Transverse colon (tissue), 4 donors: ENCODE results near the gene MAIP1.

ENCODE experiments used
- CTCF ChIP-seq, 5 experiments: fragments of 200-600 bp in 3 of 5; fragments of 450-650 bp in 2 of 5; sonication (generic) in 3 of 5; IDR thresholded peaks; 1 replicate in 2 of 5; 2 replicates in 3 of 5; pipeline ENCODE4 v1.5.1; 2016 to 2017; ENCODE audit warnings: antibody characterized with exemption in 5 of 5, inconsistent platforms in 3 of 5, mild to moderate bottlenecking in 2 of 5, moderate library complexity in 1 of 5
- EP300 ChIP-seq: sonication (generic); formaldehyde crosslinking; IDR thresholded peaks from one replicate; pipeline ENCODE4 v1.6.1; 2017; ENCODE audit warnings: antibody characterized with exemption, low read depth
- POLR2A ChIP-seq: fragments of 450-650 bp; IDR thresholded peaks from one replicate; pipeline ENCODE4 v1.6.1; 2016; ENCODE audit warnings: antibody characterized with exemption, mild to moderate bottlenecking, moderate library complexity
- POLR2AphosphoS5 ChIP-seq, 3 donors: sonication (generic); formaldehyde crosslinking; IDR thresholded peaks; one replicate each; pipeline ENCODE4 v1.6.1; 2016; ENCODE audit warnings: antibody characterized with exemption in 3 of 3

- TF ChIP-seq CTCF (IDR thresholded peaks at IDR 0.05): no peak
- TF ChIP-seq POLR2A: no peak
- TF ChIP-seq EP300: no peak
- no peak for TF ChIP-seq POLR2AphosphoS5 (IDR thresholded peaks at IDR 0.05)
These were observed 39.0 kb downstream of the MAIP1 start for GRCh38 chr2:199994371-199994770.
